HL-60 (cell line): Measurements from ENCODE around the gene CCDC134.

Source experiments
- DNase-seq, 2 experiments: peaks; one replicate each; pipeline ENCODE4 v3.0.0-alpha.2; 2010 to 2020; ENCODE audit warnings: low read depth in 1 of 2, low spot score in 1 of 2
- H3K27ac ChIP-seq: fragments of 250-450 bp; sonication (Bioruptor Pico); replicated peaks from 2 replicates; pipeline ENCODE4 v1.5.1; 2020; ENCODE audit warnings: mild to moderate bottlenecking, moderate library complexity
- H3K27me3 ChIP-seq: fragments of 250-450 bp; sonication (Bioruptor Pico); 2 replicates; pipeline ENCODE4 v1.5.1; 2021; ENCODE audit warnings: mild to moderate bottlenecking, moderate library complexity; ENCODE audit not compliant: insufficient read depth, poor library complexity, severe bottlenecking
- H3K4me3 ChIP-seq: replicated peaks from 2 replicates; pipeline ENCODE4 v1.5.1; 2011; ENCODE audit warnings: mild to moderate bottlenecking, control low read depth, low read length; ENCODE audit not compliant: insufficient read depth
- GABPA ChIP-seq: IDR thresholded peaks from 2 replicates; pipeline ENCODE4 v1.6.1; 2012; ENCODE audit warnings: low read depth
- POLR2AphosphoS5 ChIP-seq: IDR thresholded peaks from 2 replicates; pipeline ENCODE4 v1.6.1; 2012; ENCODE audit warnings: low read depth
- SPI1 ChIP-seq: IDR thresholded peaks from 2 replicates; pipeline ENCODE4 v1.6.1; 2012; ENCODE audit warnings: low read depth, mild to moderate bottlenecking, borderline replicate concordance
- long read RNA-seq: library from polyadenylated mRNA; unstranded; transcript quantifications from one replicate; pipeline ENCODE4 v2.0.0, GENCODE V29; 2020
- TF ChIP-seq, protein P1 (sequence below): IDR thresholded peaks from 2 replicates; pipeline ENCODE4 v1.6.1; 2012; ENCODE audit warnings: low read depth; ENCODE audit not compliant: insufficient replicate concordance
- TF ChIP-seq, protein P2 (sequence below): IDR thresholded peaks from one replicate; pipeline ENCODE4 v1.5.1; 2011; ENCODE audit warnings: low read length, control low read depth, inconsistent platforms; ENCODE audit not compliant: insufficient read depth

The CCDC134 gene
- long read RNA-seq, transcript CCDC134-201 (7 exons, 1,270 nt), result major isoform, 6 of 15 reads
- long read RNA-seq, partial matches to known transcripts, result 0 of 15 reads
- long read RNA-seq, other reads (novel, unspliced or antisense), result 9 of 15 reads

DNA sequence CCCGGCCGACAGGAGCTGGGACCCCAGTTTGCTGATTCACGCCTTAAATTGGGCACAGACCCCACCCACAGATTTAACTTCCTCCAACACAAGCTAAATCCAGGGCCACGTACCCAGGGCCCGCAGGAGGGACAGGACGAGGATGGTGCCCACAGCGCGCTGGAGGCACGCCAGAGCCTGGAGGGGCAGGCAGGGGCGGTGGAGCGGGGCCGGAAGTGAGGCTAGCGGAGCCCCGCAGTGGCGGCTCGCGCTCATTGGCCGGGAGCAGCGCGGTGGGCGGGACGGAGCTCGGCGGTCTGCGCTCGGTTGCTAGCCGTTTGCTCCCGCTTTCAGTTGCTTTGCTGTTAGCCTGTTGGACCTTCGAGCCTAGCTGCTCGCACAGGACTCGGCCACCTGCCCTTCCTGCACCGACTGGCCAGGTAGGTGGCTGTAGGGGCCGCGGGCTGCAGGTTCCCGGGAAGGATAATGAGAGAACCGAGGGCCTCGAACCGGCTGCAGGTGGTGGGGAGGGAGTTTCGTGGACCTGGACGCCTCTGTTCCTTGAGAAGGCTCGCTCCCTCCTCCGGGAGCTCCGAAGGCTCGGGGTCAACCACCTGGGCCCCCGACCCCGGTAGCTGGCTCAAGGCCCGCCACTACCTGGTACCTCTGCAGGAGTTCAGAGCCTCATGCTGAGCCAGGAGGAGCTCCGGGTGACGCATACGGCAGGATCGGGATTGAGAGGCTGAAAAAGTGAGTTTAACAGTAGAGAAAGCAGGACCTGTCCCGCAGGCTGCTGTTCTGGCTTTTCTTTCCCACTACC lies at the start of gene CCDC134:
Gene CCDC134, plus strand, starts transcription at position 332 of the 799 bp plus-strand sequence. CDS start 8,212 bp downstream, outside the sequence.
- DNase-seq, result peak; percentile 88 to 94
- Histone ChIP-seq H3K4me3 (peak within 1 kb of the TSS; percentile 83), H3K27ac (peak within 1 kb of the TSS; percentile 94), H3K27me3 (no peaks in the 10 kb centered on the region)
- no peak for TF ChIP-seq SPI1
- peak; percentile 86; the same call in 1 of the 2 replicates for TF ChIP-seq POLR2AphosphoS5
- peak; percentile 70 for TF ChIP-seq GABPA
- TF ChIP-seq, protein P1, sequence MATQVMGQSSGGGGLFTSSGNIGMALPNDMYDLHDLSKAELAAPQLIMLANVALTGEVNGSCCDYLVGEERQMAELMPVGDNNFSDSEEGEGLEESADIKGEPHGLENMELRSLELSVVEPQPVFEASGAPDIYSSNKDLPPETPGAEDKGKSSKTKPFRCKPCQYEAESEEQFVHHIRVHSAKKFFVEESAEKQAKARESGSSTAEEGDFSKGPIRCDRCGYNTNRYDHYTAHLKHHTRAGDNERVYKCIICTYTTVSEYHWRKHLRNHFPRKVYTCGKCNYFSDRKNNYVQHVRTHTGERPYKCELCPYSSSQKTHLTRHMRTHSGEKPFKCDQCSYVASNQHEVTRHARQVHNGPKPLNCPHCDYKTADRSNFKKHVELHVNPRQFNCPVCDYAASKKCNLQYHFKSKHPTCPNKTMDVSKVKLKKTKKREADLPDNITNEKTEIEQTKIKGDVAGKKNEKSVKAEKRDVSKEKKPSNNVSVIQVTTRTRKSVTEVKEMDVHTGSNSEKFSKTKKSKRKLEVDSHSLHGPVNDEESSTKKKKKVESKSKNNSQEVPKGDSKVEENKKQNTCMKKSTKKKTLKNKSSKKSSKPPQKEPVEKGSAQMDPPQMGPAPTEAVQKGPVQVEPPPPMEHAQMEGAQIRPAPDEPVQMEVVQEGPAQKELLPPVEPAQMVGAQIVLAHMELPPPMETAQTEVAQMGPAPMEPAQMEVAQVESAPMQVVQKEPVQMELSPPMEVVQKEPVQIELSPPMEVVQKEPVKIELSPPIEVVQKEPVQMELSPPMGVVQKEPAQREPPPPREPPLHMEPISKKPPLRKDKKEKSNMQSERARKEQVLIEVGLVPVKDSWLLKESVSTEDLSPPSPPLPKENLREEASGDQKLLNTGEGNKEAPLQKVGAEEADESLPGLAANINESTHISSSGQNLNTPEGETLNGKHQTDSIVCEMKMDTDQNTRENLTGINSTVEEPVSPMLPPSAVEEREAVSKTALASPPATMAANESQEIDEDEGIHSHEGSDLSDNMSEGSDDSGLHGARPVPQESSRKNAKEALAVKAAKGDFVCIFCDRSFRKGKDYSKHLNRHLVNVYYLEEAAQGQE, result peak; percentile 69
- TF ChIP-seq, protein P2, sequence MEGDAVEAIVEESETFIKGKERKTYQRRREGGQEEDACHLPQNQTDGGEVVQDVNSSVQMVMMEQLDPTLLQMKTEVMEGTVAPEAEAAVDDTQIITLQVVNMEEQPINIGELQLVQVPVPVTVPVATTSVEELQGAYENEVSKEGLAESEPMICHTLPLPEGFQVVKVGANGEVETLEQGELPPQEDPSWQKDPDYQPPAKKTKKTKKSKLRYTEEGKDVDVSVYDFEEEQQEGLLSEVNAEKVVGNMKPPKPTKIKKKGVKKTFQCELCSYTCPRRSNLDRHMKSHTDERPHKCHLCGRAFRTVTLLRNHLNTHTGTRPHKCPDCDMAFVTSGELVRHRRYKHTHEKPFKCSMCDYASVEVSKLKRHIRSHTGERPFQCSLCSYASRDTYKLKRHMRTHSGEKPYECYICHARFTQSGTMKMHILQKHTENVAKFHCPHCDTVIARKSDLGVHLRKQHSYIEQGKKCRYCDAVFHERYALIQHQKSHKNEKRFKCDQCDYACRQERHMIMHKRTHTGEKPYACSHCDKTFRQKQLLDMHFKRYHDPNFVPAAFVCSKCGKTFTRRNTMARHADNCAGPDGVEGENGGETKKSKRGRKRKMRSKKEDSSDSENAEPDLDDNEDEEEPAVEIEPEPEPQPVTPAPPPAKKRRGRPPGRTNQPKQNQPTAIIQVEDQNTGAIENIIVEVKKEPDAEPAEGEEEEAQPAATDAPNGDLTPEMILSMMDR, result no peak

DNA sequence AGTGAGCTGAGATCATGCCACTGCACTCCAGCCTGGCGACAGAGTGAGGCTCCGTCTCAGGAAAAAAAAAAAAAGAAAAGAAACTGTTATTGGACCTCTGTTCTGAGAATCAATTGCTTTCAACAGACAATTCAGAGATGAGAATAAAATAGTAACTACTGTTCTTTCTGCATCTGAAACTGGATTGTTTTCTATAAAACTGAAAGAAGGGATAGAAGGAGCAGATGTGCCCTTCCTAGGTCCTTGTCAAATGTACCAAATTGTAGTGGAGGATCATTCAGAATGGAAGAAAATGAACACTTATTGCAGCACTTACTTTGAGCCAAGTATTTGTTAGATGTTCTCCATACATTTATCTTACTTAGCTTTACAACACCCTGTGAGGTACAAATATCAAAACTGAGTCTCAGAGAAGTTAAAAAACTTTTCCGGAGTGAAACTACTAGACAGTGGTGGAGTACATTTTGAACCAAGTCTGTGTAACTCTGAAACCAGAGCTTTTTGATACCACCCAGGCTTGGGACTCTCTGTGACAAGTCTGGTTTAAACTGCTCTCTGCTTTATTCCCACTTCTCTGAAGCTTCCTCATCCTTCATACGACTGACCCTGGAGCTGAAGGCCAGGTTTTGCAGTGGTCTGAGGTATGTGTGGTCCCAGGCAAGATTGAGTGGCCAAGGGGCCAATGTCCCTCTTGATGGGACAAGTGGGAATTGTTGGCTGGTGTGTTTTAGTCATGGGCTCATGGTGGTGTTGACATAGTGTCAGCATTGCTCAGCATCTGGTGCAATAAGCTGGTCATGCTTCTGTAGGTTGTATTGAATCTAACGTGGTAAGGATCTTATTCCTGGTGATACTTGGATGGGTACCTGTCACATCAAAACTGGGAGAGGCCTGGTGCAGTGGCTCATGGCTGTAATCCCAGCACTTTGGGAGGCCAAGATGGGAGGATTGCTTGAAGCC lies 48.2 kb upstream of the CCDC134 start:
- TF ChIP-seq, protein P1, result no peak
- no peak for TF ChIP-seq POLR2AphosphoS5
- TF ChIP-seq, protein P2, result no peak
- TF ChIP-seq SPI1, result no peak
- TF ChIP-seq GABPA, result no peak
- no peak for DNase-seq
- Histone ChIP-seq H3K27ac (no peak overlapping the region), H3K27me3 (no peaks in the 10 kb centered on the region), H3K4me3 (no peak overlapping the region)

DNA sequence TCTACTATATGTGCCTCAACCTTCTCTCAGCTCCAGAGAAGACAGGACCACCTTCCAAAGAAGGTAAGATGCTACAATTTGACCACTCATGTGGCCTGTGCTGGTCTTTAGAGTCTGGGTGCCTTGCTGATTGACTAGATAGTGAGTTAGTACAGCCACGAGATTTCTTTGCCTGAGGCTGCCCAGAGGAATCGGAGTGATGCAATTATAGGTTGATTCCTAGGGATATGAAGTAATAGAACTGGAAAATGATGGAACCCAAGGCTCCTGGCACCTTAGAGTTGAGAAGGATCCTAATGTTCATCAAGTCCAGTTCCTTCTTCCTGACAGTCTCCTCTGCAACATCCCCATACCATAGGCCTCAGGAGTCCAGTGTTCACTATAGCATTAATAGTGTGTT lies 46.5 kb upstream of the CCDC134 start:
- Histone ChIP-seq H3K4me3 (no peak overlapping the region), H3K27me3 (no peaks in the 10 kb centered on the region), H3K27ac (no peak overlapping the region)
- TF ChIP-seq SPI1 (no peak), GABPA (no peak), POLR2AphosphoS5 (no peak)
- TF ChIP-seq, protein P1, result no peak
- TF ChIP-seq, protein P2, result no peak
- no peak for DNase-seq
